COLO668 (cell line): ENCODE data around the gene OR8K3.

Experiments used
- DNase-seq: peaks from one replicate; lab custom pipeline; 2025; ENCODE audit not compliant: unreplicated experiment; lab: John Stamatoyannopoulos, UW

OR8K3 gene

GRCh38 chr11:56314844-56315243 lies at the start of gene OR8K3:
TSS of gene OR8K3 (plus strand) at chr11:56315144. CDS start at chr11:56318307, 3,163 bp downstream.
- DNase-seq, result no peak

DNA sequence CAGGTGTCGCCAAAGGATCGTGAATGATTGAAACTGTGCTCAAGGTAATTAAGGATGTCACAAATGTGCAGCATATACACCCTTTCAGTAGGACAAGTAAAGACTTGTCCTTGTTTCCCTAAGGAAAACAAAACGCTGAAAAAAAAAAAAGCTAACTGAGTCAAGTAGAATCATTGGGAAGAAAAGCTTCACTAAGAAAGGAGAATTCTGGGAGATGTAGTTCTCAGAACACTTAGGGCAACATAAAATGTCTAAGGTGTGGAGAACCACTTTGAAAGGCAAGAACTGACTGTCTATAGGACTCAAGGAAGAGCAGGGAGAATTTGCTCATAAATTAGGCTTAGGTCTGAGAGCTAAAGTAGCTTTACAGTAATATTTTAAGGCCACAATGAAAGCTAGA lies 43.9 kb upstream of the OR8K3 start:
- DNase-seq, result no peak

DNA sequence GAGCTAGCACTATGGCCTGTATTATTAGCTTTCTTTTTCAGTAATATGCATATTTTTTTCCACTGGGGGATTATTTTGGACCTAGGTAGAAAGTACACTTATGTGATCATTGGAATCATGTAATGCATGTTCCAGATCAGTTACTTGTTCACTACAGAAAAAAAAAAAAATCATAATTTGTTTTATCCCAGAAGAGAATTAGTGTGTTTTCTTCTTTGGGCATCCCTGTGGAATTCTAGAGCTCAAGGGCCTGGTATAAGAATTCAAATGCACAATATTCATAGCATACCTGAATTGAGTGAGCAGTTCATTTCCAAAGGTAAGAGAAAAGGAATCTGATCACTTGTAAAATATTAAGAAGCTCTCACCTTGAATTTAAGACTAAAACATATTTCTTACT lies 41.1 kb upstream of the OR8K3 start, which contains the start of gene OR5T1:
Gene OR5T1, plus strand, starts transcription at position 301 of the 400 bp plus-strand sequence. CDS start 1,485 bp downstream, outside the sequence.
- no peak for DNase-seq

DNA sequence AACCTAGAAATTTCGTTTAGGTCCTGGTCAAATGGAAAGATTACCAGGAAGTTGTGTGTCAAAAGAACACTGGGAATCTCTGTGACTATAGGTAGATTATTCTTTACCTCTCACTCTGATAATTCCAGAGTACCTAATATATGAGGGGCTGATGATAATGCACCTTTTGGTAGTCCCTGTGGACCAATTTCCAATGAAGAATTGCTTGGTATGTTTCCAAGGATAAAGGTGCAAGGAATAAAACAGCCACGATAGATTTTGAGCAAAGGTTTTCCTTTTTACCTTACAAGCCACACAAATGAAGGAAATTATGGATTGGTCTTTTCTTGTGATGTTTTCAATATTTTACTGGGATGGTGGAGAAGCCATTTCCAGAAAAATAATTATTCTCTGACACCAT lies 22.8 kb upstream of the OR8K3 start, which contains the start of gene OR8H1:
Gene OR8H1, minus strand, starts transcription at position 101 of the 400 bp plus-strand sequence. CDS start 1,192 bp downstream, outside the sequence.
- no peak for DNase-seq

GRCh38 chr11:56296898-56297297 lies 18.0 kb upstream of the OR8K3 start:
- DNase-seq, result no peak

GRCh38 chr11:56307836-56308235 lies 7.1 kb upstream of the OR8K3 start:
- DNase-seq, result no peak

DNA sequence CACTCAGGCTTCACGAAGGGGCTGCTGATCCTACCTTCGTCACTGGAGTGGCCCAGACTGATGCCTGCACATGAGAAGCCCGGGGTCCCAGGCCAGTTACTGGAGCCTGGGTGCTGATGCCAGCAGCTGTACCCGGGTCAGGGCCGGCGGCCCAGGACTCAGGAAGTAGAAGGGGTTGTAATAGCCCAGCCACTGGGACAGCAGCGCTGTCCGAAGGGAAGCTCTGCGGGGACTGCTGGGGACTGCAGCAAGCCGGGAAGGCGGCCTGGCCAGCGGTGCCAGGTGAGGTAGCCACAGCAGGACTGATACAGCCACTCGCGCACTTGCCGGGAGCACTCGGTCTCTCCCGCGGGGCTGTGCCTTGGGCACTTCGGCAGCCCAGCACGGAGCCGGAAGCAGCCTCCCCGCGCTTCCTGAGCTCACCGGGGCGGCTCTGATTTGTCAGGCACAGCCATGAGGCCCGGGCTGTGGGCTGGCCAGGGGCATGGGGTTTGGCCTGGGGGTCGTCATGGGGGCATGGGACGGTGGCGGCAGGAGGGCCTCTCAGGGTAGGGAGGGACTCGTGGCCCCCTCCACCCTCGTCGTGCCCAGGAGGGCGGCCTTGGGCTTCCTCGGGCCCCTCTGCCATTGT lies 17.0 kb downstream of the OR8K3 start:
- no peak for DNase-seq

DNA sequence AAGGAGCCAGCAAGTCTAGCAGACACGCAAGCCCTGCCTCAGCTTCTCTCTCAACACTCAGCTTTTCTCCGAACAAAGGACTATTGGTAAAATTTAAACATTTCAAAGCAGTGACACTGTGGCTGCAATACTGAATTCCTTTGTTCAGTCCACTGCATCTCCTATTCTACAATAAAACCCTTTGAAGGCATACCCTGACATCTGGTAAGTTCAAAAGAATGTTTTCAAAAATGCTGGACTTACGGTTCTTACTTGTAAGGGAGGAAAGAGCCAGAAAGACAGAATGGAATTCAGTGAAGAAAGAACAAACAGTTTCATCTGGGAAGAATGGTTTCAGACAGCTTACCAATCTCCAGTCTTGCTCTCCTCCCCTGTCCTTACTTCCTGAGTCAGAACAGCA lies 18.2 kb downstream of the OR8K3 start:
- no peak for DNase-seq

- no peak for DNase-seq
These were observed 25.3 kb downstream of the OR8K3 start for GRCh38 chr11:56340289-56340688.

GRCh38 chr11:56345739-56346138 lies 30.8 kb downstream of the OR8K3 start, which contains the start of gene OR8K1:
TSS of gene OR8K1 (plus strand) at chr11:56346039. CDS start at chr11:56346039, 0 bp downstream.
- DNase-seq, result no peak

DNA sequence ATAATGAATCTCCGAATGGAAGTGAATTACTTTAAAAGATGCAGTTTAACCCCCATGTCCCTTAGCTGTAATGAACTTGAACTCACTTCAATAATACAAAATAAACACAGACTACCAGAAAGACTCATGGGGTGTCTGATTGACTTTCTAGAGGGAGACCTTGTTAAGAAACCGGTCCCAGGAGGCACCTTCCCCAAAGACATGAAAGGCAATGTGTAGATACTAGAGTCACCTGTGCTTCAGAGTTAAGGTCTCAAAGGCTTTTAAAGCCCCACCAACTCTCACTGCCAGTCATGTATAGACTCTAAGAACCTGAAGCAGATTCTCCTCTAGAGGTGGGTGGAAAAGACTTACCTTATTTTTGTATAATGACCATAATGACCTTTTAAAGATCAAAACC lies 39.0 kb downstream of the OR8K3 start, which contains the start of gene OR8J1:
Gene OR8J1, plus strand, starts transcription at position 301 of the 400 bp plus-strand sequence. CDS start 5,956 bp downstream, outside the sequence.
- no peak for DNase-seq
